Activated CD8-positive, alpha-beta T cell treated with anti-CD3 and anti-CD28 coated beads for 36 hours (primary cell): ENCODE results near the gene CARM1. TPM values are rescaled to one million over a fixed set of nuclear protein-coding genes. Genes with fewer than 3 reads are reported as not detected.

Source experiments
- ATAC-seq: fragments of 200-7000 bp; cut with Tn5 transposase; one replicate; pipeline ENCODE4 v1.10.0; 2021; ENCODE audit warnings: mild to moderate bottlenecking, moderate library complexity
- CTCF ChIA-PET: fragments of 350-600 bp; sonication (Branson Sonifier 250); formaldehyde crosslinking; loops from one replicate; lab custom pipeline; 2021; ENCODE audit warnings: antibody characterized with exemption; lab: Charles Lee
- POLR2A ChIA-PET: fragments of 350-600 bp; sonication (Branson Sonifier 250); formaldehyde crosslinking; loops from one replicate; lab custom pipeline; 2021; ENCODE audit warnings: antibody characterized with exemption; lab: Charles Lee
- DNase-seq: peaks from one replicate; pipeline ENCODE4 v3.0.0-alpha.2; 2020
- H3K27ac Mint-ChIP-seq: one replicate; pipeline ENCODE4 v1.8.0; 2021; ENCODE audit warnings: mild to moderate bottlenecking, mixed read lengths
- H3K27me3 Mint-ChIP-seq: one replicate; pipeline ENCODE4 v1.8.0; 2021; ENCODE audit warnings: mixed read lengths
- H3K36me3 Mint-ChIP-seq: one replicate; pipeline ENCODE4 v1.8.0; 2021; ENCODE audit warnings: low read depth, mixed read lengths
- H3K4me1 Mint-ChIP-seq: one replicate; pipeline ENCODE4 v1.8.0; 2021; ENCODE audit warnings: low read depth, mixed read lengths
- H3K4me3 Mint-ChIP-seq: one replicate; pipeline ENCODE4 v1.8.0; 2021; ENCODE audit warnings: mild to moderate bottlenecking, moderate library complexity, mixed read lengths
- H3K9me3 Mint-ChIP-seq: one replicate; pipeline ENCODE4 v1.8.0; 2021; ENCODE audit warnings: mixed read lengths
- intact Hi-C: fragments of 100-400 bp; cut with micrococcal nuclease; formaldehyde crosslinking; loops from one replicate; pipeline ENCODE4 v1.10.0; 2022
- total RNA-seq, 2 experiments: library from RNA; stranded (reverse); gene quantifications; one replicate each; pipeline ENCODE4 v1.2.3, GENCODE V29; 2021
- TF ChIP-seq, protein P1 (sequence below): fragments of 200-600 bp; IDR thresholded peaks from one replicate; pipeline ENCODE4 v1.8.0; 2022; ENCODE audit warnings: antibody characterized with exemption, mild to moderate bottlenecking

CARM1 gene
- total RNA-seq, 2 experiments from 2014 or later, result 95.1 to 95.4 TPM

- CTCF ChIA-PET, result interaction anchor here (0.9 to 2.1 kb wide), 5 partner anchors 18 to 54 kb away, joined by 4 to 10 read pairs (median 4); no protein-coding TSS in a partner anchor
- no peak overlapping the region for H3K27ac Mint-ChIP-seq
- POLR2A ChIA-PET, result interaction anchor here (1.0 to 1.4 kb wide), 2 partner anchors 11 to 14 kb away, joined by 3 read pairs; no protein-coding TSS in a partner anchor
Measured at GRCh38 chr19:10918359-10918758, 47.0 kb downstream of the CARM1 start.

DNA sequence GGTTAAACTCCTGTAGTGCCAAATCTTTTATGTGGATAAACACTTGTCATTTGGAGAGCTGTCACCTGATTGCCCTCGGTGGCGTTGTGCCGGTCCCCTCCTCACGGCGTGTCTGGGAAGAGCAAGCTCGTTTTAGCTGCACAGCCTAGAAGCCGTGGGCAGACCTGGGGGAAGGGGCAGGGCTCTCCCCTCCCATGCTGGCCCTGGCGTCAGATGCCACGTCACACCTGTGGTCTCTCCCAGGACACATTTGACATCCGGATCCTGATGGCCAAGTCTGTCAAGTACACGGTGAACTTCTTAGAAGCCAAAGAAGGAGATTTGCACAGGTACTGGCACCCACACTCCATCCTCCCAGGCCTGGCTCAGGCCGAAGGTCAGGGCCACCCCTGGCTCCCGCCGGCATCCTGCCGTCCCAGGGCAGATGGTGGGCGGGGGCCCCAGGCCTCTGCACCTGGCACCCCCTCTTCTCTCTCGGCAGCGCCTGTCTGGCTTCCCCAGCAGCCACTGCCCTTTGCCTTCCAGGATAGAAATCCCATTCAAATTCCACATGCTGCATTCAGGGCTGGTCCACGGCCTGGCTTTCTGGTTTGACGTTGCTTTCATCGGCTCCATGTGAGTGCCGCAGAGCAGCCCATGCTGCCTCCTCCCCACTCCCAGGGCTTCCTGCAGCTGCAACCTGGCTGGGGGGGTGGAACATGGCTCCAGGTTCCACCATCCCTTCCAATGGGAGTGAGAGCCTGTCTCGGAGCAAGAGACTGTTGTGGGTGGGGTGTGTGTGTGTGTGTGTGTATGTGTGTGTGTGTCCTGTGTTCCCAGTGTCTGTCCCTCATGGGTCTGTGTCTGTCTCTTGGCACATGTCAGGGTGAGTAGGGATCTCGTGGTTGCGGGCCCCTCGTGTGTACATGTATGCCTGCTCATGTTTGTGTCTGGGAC lies 48.3 kb downstream of the CARM1 start:
- intact Hi-C loops, result no loop called here
- ChIA-PET POLR2A (no interaction called here), CTCF (interaction anchor here (1.1 kb wide), 1 partner anchor 24 kb away, joined by 4 read pairs; no protein-coding TSS in a partner anchor)
- TF ChIP-seq, protein P1, sequence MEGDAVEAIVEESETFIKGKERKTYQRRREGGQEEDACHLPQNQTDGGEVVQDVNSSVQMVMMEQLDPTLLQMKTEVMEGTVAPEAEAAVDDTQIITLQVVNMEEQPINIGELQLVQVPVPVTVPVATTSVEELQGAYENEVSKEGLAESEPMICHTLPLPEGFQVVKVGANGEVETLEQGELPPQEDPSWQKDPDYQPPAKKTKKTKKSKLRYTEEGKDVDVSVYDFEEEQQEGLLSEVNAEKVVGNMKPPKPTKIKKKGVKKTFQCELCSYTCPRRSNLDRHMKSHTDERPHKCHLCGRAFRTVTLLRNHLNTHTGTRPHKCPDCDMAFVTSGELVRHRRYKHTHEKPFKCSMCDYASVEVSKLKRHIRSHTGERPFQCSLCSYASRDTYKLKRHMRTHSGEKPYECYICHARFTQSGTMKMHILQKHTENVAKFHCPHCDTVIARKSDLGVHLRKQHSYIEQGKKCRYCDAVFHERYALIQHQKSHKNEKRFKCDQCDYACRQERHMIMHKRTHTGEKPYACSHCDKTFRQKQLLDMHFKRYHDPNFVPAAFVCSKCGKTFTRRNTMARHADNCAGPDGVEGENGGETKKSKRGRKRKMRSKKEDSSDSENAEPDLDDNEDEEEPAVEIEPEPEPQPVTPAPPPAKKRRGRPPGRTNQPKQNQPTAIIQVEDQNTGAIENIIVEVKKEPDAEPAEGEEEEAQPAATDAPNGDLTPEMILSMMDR, result no peak
- H3K4me1 Mint-ChIP-seq, result peaks cover 1% of the 10 kb centered on the region
- no peak overlapping the region for H3K4me3 Mint-ChIP-seq
- H3K27ac Mint-ChIP-seq, result no peak overlapping the region
- H3K9me3 Mint-ChIP-seq, result no peaks in the 10 kb centered on the region
- DNase-seq, result no peak
- no peaks in the 10 kb centered on the region for H3K27me3 Mint-ChIP-seq
- ATAC-seq, result no peak
- peaks cover 7% of the 10 kb centered on the region for H3K36me3 Mint-ChIP-seq

More at GRCh38 chr19:10918359-10918758, 47.0 kb downstream of the CARM1 start:
- Mint-ChIP-seq H3K27me3 (no peaks in the 10 kb centered on the region), H3K36me3 (peaks cover 11% of the 10 kb centered on the region), H3K4me3 (no peak overlapping the region), H3K4me1 (peaks cover 1% of the 10 kb centered on the region), H3K9me3 (no peaks in the 10 kb centered on the region)
- TF ChIP-seq, protein P1, result no peak
- ATAC-seq (no peak), DNase-seq (no peak)
- intact Hi-C loops, result no loop called here

GRCh38 chr19:10920288-10920655 lies 48.9 kb downstream of the CARM1 start:
- ATAC-seq (no peak), DNase-seq (no peak)
- ChIA-PET CTCF (no interaction called here), POLR2A (no interaction called here)
- no peaks in the 10 kb centered on the region for H3K9me3 Mint-ChIP-seq
- no peak overlapping the region for H3K4me3 Mint-ChIP-seq
- intact Hi-C loops, result no loop called here
- peaks cover 7% of the 10 kb centered on the region for H3K36me3 Mint-ChIP-seq
- no peaks in the 10 kb centered on the region for H3K27me3 Mint-ChIP-seq
- peaks cover 1% of the 10 kb centered on the region for H3K4me1 Mint-ChIP-seq
- TF ChIP-seq, protein P1, result no peak
- no peak overlapping the region for H3K27ac Mint-ChIP-seq

DNA sequence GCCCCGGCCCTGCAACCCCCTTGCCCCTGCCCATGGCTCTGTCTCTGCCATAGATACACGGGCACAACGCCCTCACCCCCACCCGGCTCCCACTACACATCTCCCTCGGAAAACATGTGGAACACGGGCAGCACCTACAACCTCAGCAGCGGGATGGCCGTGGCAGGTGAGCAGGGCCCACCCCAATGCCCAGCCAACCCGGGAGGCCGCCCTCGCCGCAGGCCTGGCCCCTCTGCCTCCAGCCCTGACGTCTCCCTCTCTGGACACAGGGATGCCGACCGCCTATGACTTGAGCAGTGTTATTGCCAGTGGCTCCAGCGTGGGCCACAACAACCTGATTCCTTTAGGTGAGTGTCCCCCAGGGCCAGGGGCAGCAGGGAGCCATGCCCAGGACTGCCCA lies 49.4 kb downstream of the CARM1 start:
- CTCF ChIA-PET, result no interaction called here
- POLR2A ChIA-PET, result no interaction called here
- Mint-ChIP-seq H3K9me3 (no peaks in the 10 kb centered on the region), H3K36me3 (peaks cover 7% of the 10 kb centered on the region), H3K27ac (no peak overlapping the region), H3K4me3 (no peak overlapping the region), H3K27me3 (no peaks in the 10 kb centered on the region), H3K4me1 (no peaks in the 10 kb centered on the region)
- TF ChIP-seq, protein P1, result no peak
- no peak for ATAC-seq
- intact Hi-C loops, result no loop called here
- no peak for DNase-seq
